ENCODE results near the gene DYNC2LI1. TPM values are rescaled to one million over a fixed set of nuclear protein-coding genes. Genes with fewer than 3 reads are reported as not detected.

Gene DYNC2LI1
- total RNA-seq, 1 donor from 2014 or later, result 30.1 TPM

DNA sequence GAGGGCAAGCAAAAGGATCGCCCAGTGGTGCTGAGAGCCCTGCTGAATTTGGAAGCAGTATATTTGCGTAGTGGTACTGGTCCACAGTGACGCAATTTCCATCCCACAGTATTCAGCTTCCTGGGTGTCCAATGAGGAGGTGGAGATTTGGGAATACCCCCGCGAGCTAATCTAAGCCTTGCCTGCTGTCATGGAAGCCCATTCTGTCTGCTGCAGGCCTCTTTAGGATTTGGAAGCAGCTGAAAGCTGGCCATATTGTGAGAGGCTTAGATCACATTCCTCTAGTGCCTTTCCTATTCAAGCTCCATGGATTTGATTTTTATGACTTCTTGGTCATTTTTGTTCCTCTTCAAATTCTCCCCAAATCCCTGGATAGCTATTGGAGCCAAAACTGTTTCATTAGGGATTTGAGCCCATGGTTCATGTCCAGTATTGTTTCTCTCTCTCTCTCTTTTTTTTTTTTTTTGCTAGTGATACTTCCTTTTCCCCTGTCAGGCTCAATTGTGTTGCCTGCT lies 22.3 kb upstream of the DYNC2LI1 start:
- no peaks in the 10 kb centered on the region for H3K9me3 Mint-ChIP-seq (ENCODE audit: low read depth)
- H3K27me3 Mint-ChIP-seq, result no peaks in the 10 kb centered on the region
- no peak for DNase-seq (ENCODE audit: low spot score, unreplicated experiment)
- H3K27ac Mint-ChIP-seq, result no peak overlapping the region
- TF ChIP-seq, protein P1, sequence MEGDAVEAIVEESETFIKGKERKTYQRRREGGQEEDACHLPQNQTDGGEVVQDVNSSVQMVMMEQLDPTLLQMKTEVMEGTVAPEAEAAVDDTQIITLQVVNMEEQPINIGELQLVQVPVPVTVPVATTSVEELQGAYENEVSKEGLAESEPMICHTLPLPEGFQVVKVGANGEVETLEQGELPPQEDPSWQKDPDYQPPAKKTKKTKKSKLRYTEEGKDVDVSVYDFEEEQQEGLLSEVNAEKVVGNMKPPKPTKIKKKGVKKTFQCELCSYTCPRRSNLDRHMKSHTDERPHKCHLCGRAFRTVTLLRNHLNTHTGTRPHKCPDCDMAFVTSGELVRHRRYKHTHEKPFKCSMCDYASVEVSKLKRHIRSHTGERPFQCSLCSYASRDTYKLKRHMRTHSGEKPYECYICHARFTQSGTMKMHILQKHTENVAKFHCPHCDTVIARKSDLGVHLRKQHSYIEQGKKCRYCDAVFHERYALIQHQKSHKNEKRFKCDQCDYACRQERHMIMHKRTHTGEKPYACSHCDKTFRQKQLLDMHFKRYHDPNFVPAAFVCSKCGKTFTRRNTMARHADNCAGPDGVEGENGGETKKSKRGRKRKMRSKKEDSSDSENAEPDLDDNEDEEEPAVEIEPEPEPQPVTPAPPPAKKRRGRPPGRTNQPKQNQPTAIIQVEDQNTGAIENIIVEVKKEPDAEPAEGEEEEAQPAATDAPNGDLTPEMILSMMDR (IDR thresholded peaks at IDR 0.05; ENCODE audit: unreplicated experiment), result no peak
- H3K4me1 Mint-ChIP-seq (ENCODE audit: low read depth), result no peaks in the 10 kb centered on the region
- no peak overlapping the region for H3K4me3 Mint-ChIP-seq (ENCODE audit: low read depth)
- peaks cover 3% of the 10 kb centered on the region for H3K36me3 Mint-ChIP-seq (ENCODE audit: insufficient read depth)

DNA sequence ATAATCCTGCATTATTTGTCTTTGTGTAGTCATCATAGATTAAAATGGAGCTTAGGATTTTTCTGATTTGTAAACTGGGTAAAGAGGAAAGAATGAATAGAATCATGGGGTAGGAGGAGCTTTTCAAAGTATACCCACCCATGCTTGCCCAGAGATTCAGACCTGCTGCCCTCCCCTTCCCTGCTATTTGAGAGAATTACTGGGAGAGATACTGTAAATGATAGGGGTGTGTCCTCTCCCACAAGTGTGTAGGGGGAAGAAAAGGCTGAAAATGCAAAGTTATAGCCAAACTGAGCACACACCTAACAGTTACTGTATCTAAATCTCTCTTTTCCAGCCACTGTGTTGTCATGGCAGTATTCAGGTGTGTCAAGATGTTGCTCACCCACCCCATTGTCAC lies 21.5 kb upstream of the DYNC2LI1 start:
- no peak for DNase-seq (ENCODE audit: low spot score, unreplicated experiment)
- TF ChIP-seq, protein P1 (IDR thresholded peaks at IDR 0.05; ENCODE audit: unreplicated experiment), result no peak
- Mint-ChIP-seq H3K4me3 (ENCODE audit: low read depth) (no peak overlapping the region), H3K9me3 (ENCODE audit: low read depth) (no peaks in the 10 kb centered on the region), H3K4me1 (ENCODE audit: low read depth) (no peaks in the 10 kb centered on the region), H3K36me3 (ENCODE audit: insufficient read depth) (peaks cover 3% of the 10 kb centered on the region), H3K27ac (no peak overlapping the region), H3K27me3 (no peaks in the 10 kb centered on the region)

DNA sequence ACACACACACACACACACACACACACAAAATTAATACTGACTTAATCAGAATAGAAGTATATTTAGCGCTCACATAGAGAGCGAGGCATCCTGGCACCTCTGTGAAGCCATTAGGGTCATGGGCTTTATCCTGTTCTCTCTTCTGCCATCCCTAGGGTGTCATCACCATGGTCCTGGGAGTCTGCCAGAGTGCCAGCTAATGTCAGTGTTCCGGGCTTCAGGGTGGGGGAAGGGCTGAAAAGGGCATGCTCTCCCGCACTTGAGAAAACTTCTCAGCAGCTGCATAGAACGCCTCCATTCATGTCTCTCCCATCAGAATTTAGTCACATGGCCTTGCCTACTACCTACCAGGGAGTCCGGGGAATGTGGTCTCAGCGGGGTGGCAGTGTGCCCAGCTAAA lies 19.7 kb upstream of the DYNC2LI1 start:
- DNase-seq (ENCODE audit: low spot score, unreplicated experiment), result no peak
- Mint-ChIP-seq H3K27me3 (no peaks in the 10 kb centered on the region), H3K9me3 (ENCODE audit: low read depth) (no peaks in the 10 kb centered on the region), H3K4me3 (ENCODE audit: low read depth) (no peak overlapping the region), H3K27ac (no peak overlapping the region), H3K4me1 (ENCODE audit: low read depth) (peaks cover 5% of the 10 kb centered on the region), H3K36me3 (ENCODE audit: insufficient read depth) (peaks cover 3% of the 10 kb centered on the region)
- TF ChIP-seq, protein P1 (IDR thresholded peaks at IDR 0.05; ENCODE audit: unreplicated experiment), result no peak

DNA sequence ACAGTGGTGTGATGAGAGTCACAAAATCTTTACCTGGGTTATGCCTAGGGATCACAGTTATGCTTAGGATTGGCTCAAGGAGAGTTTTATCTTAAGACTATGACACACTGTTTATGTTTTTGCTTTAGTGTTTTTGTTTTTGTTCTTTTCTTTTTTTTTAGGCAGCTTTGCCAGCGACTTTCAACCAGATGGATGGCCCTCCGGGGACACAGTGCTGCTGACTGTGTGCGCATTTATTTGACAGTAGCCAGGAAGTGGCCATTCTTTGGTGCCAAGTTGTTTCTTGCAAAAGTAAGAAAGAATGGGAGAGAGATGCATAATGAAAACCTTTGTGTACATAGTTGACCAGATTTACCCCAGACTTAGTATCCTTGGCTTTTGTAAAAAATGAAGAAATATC lies 15.1 kb upstream of the DYNC2LI1 start:
- Mint-ChIP-seq H3K27me3 (no peaks in the 10 kb centered on the region), H3K4me3 (ENCODE audit: low read depth) (no peak overlapping the region), H3K36me3 (ENCODE audit: insufficient read depth) (peaks cover 3% of the 10 kb centered on the region), H3K27ac (peak overlapping the region; percentile 67), H3K9me3 (ENCODE audit: low read depth) (no peaks in the 10 kb centered on the region), H3K4me1 (ENCODE audit: low read depth) (peaks cover 10% of the 10 kb centered on the region)
- TF ChIP-seq, protein P1 (IDR thresholded peaks at IDR 0.05; ENCODE audit: unreplicated experiment), result no peak
- no peak for DNase-seq (ENCODE audit: low spot score, unreplicated experiment)

DNA sequence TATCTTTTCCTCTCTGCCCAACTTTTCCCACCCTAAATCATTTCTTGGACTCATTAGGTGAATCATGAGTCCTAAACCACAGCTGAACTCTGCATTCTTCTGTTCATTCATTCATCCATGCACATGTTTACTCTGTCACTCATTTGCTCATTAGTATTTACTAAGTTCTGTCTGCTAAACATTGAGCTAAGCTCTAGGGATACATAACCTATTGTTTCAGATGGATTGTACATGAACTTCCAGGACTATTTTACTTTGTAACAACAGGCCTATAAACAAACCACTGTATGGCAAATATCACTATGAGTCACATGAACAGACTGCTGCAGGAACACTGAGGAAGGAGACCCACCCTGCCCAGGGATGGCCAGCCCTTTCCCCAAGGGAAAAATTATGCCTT lies 14.6 kb upstream of the DYNC2LI1 start:
- DNase-seq (ENCODE audit: low spot score, unreplicated experiment), result no peak
- H3K36me3 Mint-ChIP-seq (ENCODE audit: insufficient read depth), result peaks cover 3% of the 10 kb centered on the region
- H3K9me3 Mint-ChIP-seq (ENCODE audit: low read depth), result no peaks in the 10 kb centered on the region
- peak overlapping the region; percentile 67 for H3K27ac Mint-ChIP-seq
- H3K4me3 Mint-ChIP-seq (ENCODE audit: low read depth), result no peak overlapping the region
- TF ChIP-seq, protein P1 (IDR thresholded peaks at IDR 0.05; ENCODE audit: unreplicated experiment), result no peak
- H3K4me1 Mint-ChIP-seq (ENCODE audit: low read depth), result peaks cover 10% of the 10 kb centered on the region
- no peaks in the 10 kb centered on the region for H3K27me3 Mint-ChIP-seq
